Measurements from ENCODE around the gene LUZP2.

Gene LUZP2

DNA sequence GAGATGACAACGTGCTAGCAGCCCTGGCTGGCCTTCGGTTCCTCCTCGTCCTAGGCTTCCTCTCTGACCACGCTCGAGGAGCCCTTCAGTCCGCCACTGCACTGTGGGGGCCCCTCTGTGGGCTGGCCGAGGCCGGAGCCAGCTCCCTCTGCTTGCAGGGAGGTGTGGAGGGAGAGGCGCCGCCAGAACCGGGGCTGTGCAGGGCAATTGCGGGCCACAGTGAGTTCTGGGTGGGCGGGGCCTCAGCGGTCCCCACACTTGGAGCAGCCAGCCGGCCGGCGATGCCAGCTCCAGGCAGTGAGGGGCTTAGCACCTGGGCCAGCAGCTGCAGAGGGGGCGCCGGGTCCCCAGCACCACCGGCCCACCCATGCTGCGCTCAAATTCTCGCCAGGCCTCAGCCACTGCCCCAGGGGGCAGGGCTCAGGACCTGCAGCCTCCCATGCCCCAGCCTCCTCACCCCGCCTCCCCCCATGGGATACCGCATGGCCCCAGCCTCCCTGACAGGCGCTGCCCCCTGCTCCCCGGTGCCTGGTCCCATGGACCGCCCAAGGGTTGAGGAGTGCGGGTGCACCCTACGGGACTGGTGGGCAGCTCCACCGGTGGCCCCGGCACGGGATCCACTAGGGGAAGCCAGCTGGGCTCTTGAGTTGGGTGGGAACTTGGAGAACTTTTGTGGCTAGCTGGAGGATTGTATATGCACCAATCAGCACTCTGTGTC lies 399.4 kb downstream of the LUZP2 start:
- Histone ChIP-seq H3K4me3 (no peak overlapping the region), H3K4me1 (no peaks in the 10 kb centered on the region), H3K27ac (no peak overlapping the region), H3K27me3 (no peaks in the 10 kb centered on the region), H3K36me3 (no peaks in the 10 kb centered on the region), H3K9me3 (no peaks in the 10 kb centered on the region)
- no peak for DNase-seq
- TF ChIP-seq, protein P1, sequence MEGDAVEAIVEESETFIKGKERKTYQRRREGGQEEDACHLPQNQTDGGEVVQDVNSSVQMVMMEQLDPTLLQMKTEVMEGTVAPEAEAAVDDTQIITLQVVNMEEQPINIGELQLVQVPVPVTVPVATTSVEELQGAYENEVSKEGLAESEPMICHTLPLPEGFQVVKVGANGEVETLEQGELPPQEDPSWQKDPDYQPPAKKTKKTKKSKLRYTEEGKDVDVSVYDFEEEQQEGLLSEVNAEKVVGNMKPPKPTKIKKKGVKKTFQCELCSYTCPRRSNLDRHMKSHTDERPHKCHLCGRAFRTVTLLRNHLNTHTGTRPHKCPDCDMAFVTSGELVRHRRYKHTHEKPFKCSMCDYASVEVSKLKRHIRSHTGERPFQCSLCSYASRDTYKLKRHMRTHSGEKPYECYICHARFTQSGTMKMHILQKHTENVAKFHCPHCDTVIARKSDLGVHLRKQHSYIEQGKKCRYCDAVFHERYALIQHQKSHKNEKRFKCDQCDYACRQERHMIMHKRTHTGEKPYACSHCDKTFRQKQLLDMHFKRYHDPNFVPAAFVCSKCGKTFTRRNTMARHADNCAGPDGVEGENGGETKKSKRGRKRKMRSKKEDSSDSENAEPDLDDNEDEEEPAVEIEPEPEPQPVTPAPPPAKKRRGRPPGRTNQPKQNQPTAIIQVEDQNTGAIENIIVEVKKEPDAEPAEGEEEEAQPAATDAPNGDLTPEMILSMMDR (IDR thresholded peaks at IDR 0.05): no peak
- intact Hi-C loops (cut with DNase I; ENCODE audit: low total_unique reads): no loop called here

DNA sequence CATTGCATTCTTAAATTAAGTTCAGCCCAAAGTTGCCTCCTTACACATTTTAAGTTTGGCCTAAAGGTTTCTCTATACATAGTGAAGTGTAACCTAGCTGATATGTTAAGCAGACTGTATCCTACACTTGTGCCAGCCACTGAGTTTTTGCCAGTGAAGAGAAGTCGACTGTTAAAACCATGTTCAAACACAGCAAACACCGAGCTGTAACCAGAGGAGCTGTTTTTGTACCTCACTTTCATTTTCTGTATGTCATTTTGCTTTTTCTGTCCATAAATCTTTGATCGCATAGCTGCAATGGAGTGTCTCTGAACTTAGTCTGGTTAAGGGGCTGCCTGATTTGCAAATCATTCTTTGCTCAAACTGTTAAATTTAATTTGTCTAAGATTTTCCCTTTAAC lies 403.7 kb downstream of the LUZP2 start:
- intact Hi-C loops (cut with DNase I; ENCODE audit: low total_unique reads): no loop called here
- no peaks in the 10 kb centered on the region for H3K27me3 ChIP-seq
- no peaks in the 10 kb centered on the region for H3K36me3 ChIP-seq
- H3K4me3 ChIP-seq: no peak overlapping the region
- TF ChIP-seq, protein P1 (IDR thresholded peaks at IDR 0.05): no peak
- no peaks in the 10 kb centered on the region for H3K4me1 ChIP-seq
- H3K9me3 ChIP-seq: no peaks in the 10 kb centered on the region
- DNase-seq: no peak
- H3K27ac ChIP-seq: no peak overlapping the region

DNA sequence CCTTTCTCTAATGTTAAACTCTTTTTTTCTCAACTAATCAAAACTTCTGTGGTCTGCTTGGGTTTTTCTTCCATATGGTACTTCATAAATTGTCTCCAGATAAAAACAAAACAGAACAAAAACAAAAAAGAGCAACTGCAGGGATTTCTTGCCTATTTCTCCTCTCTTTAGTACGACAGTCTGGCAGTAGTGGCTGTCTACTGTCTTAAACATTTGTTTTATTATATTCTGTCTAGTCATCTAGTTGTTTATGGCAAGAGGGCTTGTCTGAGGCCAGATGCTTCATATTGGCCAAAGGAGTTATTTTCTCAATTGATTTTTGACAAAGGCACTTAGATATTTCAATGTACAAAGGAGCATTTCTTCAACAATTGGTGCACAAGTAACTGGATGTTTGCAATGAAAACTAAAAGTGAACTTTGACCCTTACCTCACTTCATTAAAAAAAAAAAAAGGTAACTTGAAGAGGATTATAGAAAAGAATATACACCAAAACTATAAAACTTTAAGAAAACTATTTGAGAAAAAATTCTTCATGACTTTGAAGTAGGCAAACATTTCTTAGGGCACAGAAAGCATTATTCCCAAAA lies 404.2 kb downstream of the LUZP2 start:
- Histone ChIP-seq H3K27ac (no peak overlapping the region), H3K4me3 (no peak overlapping the region), H3K4me1 (no peaks in the 10 kb centered on the region), H3K9me3 (no peaks in the 10 kb centered on the region), H3K27me3 (no peaks in the 10 kb centered on the region), H3K36me3 (no peaks in the 10 kb centered on the region)
- intact Hi-C loops (cut with DNase I; ENCODE audit: low total_unique reads): no loop called here
- DNase-seq: no peak
- TF ChIP-seq, protein P1 (IDR thresholded peaks at IDR 0.05): no peak

DNA sequence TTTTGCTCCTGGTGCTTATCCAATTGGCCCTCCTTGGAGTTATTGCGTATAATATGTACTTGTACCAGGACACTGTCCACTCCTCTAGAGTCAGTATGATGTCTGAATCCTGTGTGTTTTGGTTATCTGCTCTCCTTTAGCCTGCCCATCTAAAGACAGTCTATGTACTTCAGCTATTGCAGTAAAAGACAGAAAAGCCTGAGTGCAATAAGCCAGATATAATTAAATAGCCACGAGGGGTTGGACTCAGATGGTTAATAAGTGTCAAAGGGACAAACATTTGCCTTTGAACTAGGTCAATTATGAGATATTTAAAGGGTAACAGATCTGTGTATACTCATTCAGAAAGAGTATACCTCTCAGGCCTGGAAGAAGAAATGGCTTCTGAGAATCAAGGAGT lies 406.7 kb downstream of the LUZP2 start:
- intact Hi-C loops (cut with DNase I; ENCODE audit: low total_unique reads): no loop called here
- Histone ChIP-seq H3K4me3 (no peak overlapping the region), H3K9me3 (no peaks in the 10 kb centered on the region), H3K27ac (no peak overlapping the region), H3K4me1 (no peaks in the 10 kb centered on the region), H3K36me3 (no peaks in the 10 kb centered on the region), H3K27me3 (no peaks in the 10 kb centered on the region)
- DNase-seq: no peak
- TF ChIP-seq, protein P1 (IDR thresholded peaks at IDR 0.05): no peak

DNA sequence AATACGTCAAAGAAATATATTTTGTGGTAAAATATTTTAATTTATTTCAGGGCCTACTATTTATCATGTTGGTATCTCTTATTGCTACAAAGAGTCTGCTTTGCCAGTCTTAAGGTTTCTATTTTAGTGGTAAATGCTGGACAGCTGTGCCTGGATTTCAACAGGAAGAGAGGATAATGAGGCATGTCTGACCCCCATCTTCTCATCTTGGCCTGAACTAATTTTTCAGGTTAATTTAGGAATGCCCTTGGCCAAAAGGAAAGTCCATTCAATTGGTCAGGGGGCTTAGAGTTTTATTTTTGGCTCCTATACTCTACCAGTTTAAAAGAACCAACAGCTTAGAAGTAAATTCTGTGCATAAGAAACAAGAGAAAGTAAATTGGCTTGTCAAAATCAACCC lies 428.2 kb downstream of the LUZP2 start:
- no peak for DNase-seq

More for the DNA sequence above, 428.2 kb downstream of the LUZP2 start:
- H3K27me3 ChIP-seq: no peaks in the 10 kb centered on the region
- H3K4me3 ChIP-seq: no peak overlapping the region
- H3K36me3 ChIP-seq: no peaks in the 10 kb centered on the region
- H3K27ac ChIP-seq: no peak overlapping the region
- TF ChIP-seq, protein P1 (IDR thresholded peaks at IDR 0.05): no peak
- H3K9me3 ChIP-seq: no peaks in the 10 kb centered on the region
- intact Hi-C loops (cut with DNase I; ENCODE audit: low total_unique reads): no loop called here
- no peaks in the 10 kb centered on the region for H3K4me1 ChIP-seq

All from tibial artery (tissue), 4 donors.